ENCODE data around the gene VSIG10. TPM values are rescaled to one million over a fixed set of nuclear protein-coding genes. Genes with fewer than 3 reads are reported as not detected.

Gene VSIG10
- total RNA-seq, 2 donors from 2014 or later, result 20.4 to 41.0 TPM

- no peak for DNase-seq
- H3K9me3 ChIP-seq, result no peaks in the 10 kb centered on the region
- intact Hi-C loops (cut with DNase I), result loop anchor here (10.0 kb wide), 1 partner anchor 172 kb away; no protein-coding TSS in a partner anchor
- H3K4me3 ChIP-seq, result no peak overlapping the region
- no peak for TF ChIP-seq POLR2A (IDR thresholded peaks at IDR 0.05)
- TF ChIP-seq CTCF (IDR thresholded peaks at IDR 0.05), result no peak
- WGBS, 2 donors, result 86 to 94% methylated on average over 4 of the region's 4 CpGs
- H3K27ac ChIP-seq, result no peak overlapping the region
- no peak for ATAC-seq
- H3K27me3 ChIP-seq, result no peaks in the 10 kb centered on the region
- peaks cover 0 to 7% of the 10 kb centered on the region in 2 donors for H3K36me3 ChIP-seq (replicated peaks in 1 of 2; ENCODE audit: insufficient read depth in 1 of 2, low read depth in 2 of 2)
- H3K4me1 ChIP-seq, result peaks cover 1% of the 10 kb centered on the region
These were observed 57.4 kb downstream of the VSIG10 start for GRCh38 chr12:118046430-118046829.

GRCh38 chr12:118044577-118044976, 59.2 kb downstream of the VSIG10 start:
- WGBS, 2 donors, result 93 to 96% methylated on average over 8 of the region's 8 CpGs
- DNase-seq, result no peak
- TF ChIP-seq CTCF (IDR thresholded peaks at IDR 0.05), result no peak
- TF ChIP-seq POLR2A (IDR thresholded peaks at IDR 0.05), result no peak
- Histone ChIP-seq H3K4me3 (no peak overlapping the region), H3K27me3 (no peaks in the 10 kb centered on the region), H3K9me3 (no peaks in the 10 kb centered on the region), H3K27ac (no peak overlapping the region), H3K36me3 (replicated peaks in 1 of 2; ENCODE audit: insufficient read depth in 1 of 2, low read depth in 2 of 2) (peaks cover 0 to 4% of the 10 kb centered on the region in 2 donors), H3K4me1 (no peaks in the 10 kb centered on the region)
- no peak for ATAC-seq
- intact Hi-C loops (cut with DNase I), result loop anchor here (10.0 kb wide), 1 partner anchor 170 kb away; no protein-coding TSS in a partner anchor

GRCh38 chr12:118044075-118044474, 59.7 kb downstream of the VSIG10 start:
- no peaks in the 10 kb centered on the region for H3K4me1 ChIP-seq
- no peaks in the 10 kb centered on the region for H3K27me3 ChIP-seq
- H3K4me3 ChIP-seq, result no peak overlapping the region
- DNase-seq (no peak), ATAC-seq (no peak)
- TF ChIP-seq POLR2A (IDR thresholded peaks at IDR 0.05) (no peak), CTCF (IDR thresholded peaks at IDR 0.05) (no peak)
- 69 to 84% methylated on average over 2 of the region's 2 CpGs for WGBS, 2 donors
- H3K36me3 ChIP-seq (replicated peaks in 1 of 2; ENCODE audit: insufficient read depth in 1 of 2, low read depth in 2 of 2), result peaks cover 0 to 7% of the 10 kb centered on the region in 2 donors
- H3K27ac ChIP-seq, result no peak overlapping the region
- intact Hi-C loops (cut with DNase I), result loop anchor here (10.0 kb wide), 1 partner anchor 169 kb away; no protein-coding TSS in a partner anchor
- no peaks in the 10 kb centered on the region for H3K9me3 ChIP-seq

GRCh38 chr12:118042091-118042490, 61.7 kb downstream of the VSIG10 start:
- H3K9me3 ChIP-seq, result no peaks in the 10 kb centered on the region
- intact Hi-C loops (cut with DNase I), result loop anchor here (10.0 kb wide), 1 partner anchor 167 kb away; no protein-coding TSS in a partner anchor
- 96 to 97% methylated on average over 4 of the region's 4 CpGs for WGBS, 2 donors
- ATAC-seq (no peak), DNase-seq (no peak)
- H3K4me3 ChIP-seq, result no peak overlapping the region
- H3K27ac ChIP-seq, result no peak overlapping the region
- no peaks in the 10 kb centered on the region for H3K4me1 ChIP-seq
- no peaks in the 10 kb centered on the region for H3K27me3 ChIP-seq
- TF ChIP-seq POLR2A (IDR thresholded peaks at IDR 0.05), result no peak
- TF ChIP-seq CTCF (IDR thresholded peaks at IDR 0.05), result no peak
- H3K36me3 ChIP-seq (replicated peaks in 1 of 2; ENCODE audit: insufficient read depth in 1 of 2, low read depth in 2 of 2), result peaks cover 0 to 7% of the 10 kb centered on the region in 2 donors

GRCh38 chr12:118038137-118038536, 65.7 kb downstream of the VSIG10 start:
- TF ChIP-seq CTCF (IDR thresholded peaks at IDR 0.05), result no peak
- no peak for TF ChIP-seq POLR2A (IDR thresholded peaks at IDR 0.05)
- Histone ChIP-seq H3K9me3 (no peaks in the 10 kb centered on the region), H3K4me1 (no peaks in the 10 kb centered on the region), H3K36me3 (replicated peaks in 1 of 2; ENCODE audit: insufficient read depth in 1 of 2, low read depth in 2 of 2) (peaks cover 0 to 35% of the 10 kb centered on the region in 2 donors), H3K27me3 (no peaks in the 10 kb centered on the region), H3K27ac (no peak overlapping the region), H3K4me3 (no peak overlapping the region)
- WGBS, 2 donors, result 64% methylated on average over 6 of the region's 6 CpGs
- ATAC-seq (no peak), DNase-seq (no peak)
- intact Hi-C loops (cut with DNase I), result no loop called here
